Transverse colon (tissue), 4 donors: Measurements from ENCODE around the gene ZNF319. TPM values are rescaled to one million over a fixed set of nuclear protein-coding genes. Genes with fewer than 3 reads are reported as not detected.

ENCODE experiments used
- DNase-seq: peaks from one replicate; pipeline ENCODE4 v3.0.0-alpha.2; 2019
- H3K27ac ChIP-seq, 4 donors: fragments of 200-600 bp; sonication (generic); 2 replicates each; pipeline ENCODE4 v1.5.1; 2016 to 2018; ENCODE audit warnings: inconsistent platforms in 4 of 4
- H3K27me3 ChIP-seq: fragments of 200-600 bp; sonication (generic); 2 replicates; pipeline ENCODE4 v1.5.1; 2017; ENCODE audit warnings: inconsistent platforms
- H3K36me3 ChIP-seq, 4 donors: fragments of 200-600 bp; sonication (generic); 2 replicates each; pipeline ENCODE4 v1.5.1; 2017 to 2019; ENCODE audit warnings: inconsistent platforms in 4 of 4
- H3K4me1 ChIP-seq, 4 donors: fragments of 200-600 bp; sonication (generic); 2 replicates each; pipeline ENCODE4 v1.5.1; 2017 to 2020; ENCODE audit warnings: inconsistent platforms in 4 of 4
- H3K4me3 ChIP-seq, 4 donors: fragments of 200-600 bp; sonication (generic); 1 replicate in 1 of 4; 2 replicates in 3 of 4; pipeline versions ENCODE4 v1.5.1 to v1.6.1; 2017 to 2019; ENCODE audit warnings: inconsistent platforms in 4 of 4
- H3K9me3 ChIP-seq, 2 donors: fragments of 200-600 bp; sonication (generic); 2 replicates each; pipeline ENCODE4 v1.5.1; 2017 to 2019; ENCODE audit warnings: inconsistent platforms in 2 of 2
- CTCF ChIP-seq, 5 experiments: fragments of 200-600 bp in 3 of 5; fragments of 450-650 bp in 2 of 5; sonication (generic) in 3 of 5; IDR thresholded peaks; 1 replicate in 2 of 5; 2 replicates in 3 of 5; pipeline ENCODE4 v1.5.1; 2016 to 2017; ENCODE audit warnings: antibody characterized with exemption in 5 of 5, inconsistent platforms in 3 of 5, mild to moderate bottlenecking in 2 of 5, moderate library complexity in 1 of 5
- EP300 ChIP-seq: sonication (generic); formaldehyde crosslinking; IDR thresholded peaks from one replicate; pipeline ENCODE4 v1.6.1; 2017; ENCODE audit warnings: antibody characterized with exemption, low read depth
- POLR2A ChIP-seq: fragments of 450-650 bp; IDR thresholded peaks from one replicate; pipeline ENCODE4 v1.6.1; 2016; ENCODE audit warnings: antibody characterized with exemption, mild to moderate bottlenecking, moderate library complexity
- POLR2AphosphoS5 ChIP-seq, 3 donors: sonication (generic); formaldehyde crosslinking; IDR thresholded peaks; one replicate each; pipeline ENCODE4 v1.6.1; 2016; ENCODE audit warnings: antibody characterized with exemption in 3 of 3
- WGBS, 2 donors: methylation state at CpG; one replicate each; pipeline ENCODE4 v1.1.5; 2018; ENCODE audit warnings: low coverage in 1 of 2; 5-methylcytosine and 5-hydroxymethylcytosine counted together
- in situ Hi-C, 4 donors: fragments of 200-750 bp; cut with MboI; loops; one replicate each; pipeline versions ENCODE4 v1.15.0 to v1.15.1; 2017; ENCODE audit warnings: low sequenced_read_pairs in 3 of 4, low pct_ligation_motif_present in 1 of 4, low pct_unique_long_range_greater_than_20kb in 1 of 4
- intact Hi-C: fragments of 100-400 bp; cut with DNase I; formaldehyde crosslinking; loops from one replicate; pipeline ENCODE4 v1.15.1; 2023; ENCODE audit warnings: low total_unique reads
- total RNA-seq, 4 donors: library from RNA; depleted of rRNA; stranded (reverse); fragments of >200 nt; gene quantifications; one replicate each; pipeline ENCODE4 v1.1.0, GENCODE V29; 2016

ZNF319 gene
- total RNA-seq, 4 donors from 2014 or later = 6.4 to 11.6 (median 6.5) TPM

DNA sequence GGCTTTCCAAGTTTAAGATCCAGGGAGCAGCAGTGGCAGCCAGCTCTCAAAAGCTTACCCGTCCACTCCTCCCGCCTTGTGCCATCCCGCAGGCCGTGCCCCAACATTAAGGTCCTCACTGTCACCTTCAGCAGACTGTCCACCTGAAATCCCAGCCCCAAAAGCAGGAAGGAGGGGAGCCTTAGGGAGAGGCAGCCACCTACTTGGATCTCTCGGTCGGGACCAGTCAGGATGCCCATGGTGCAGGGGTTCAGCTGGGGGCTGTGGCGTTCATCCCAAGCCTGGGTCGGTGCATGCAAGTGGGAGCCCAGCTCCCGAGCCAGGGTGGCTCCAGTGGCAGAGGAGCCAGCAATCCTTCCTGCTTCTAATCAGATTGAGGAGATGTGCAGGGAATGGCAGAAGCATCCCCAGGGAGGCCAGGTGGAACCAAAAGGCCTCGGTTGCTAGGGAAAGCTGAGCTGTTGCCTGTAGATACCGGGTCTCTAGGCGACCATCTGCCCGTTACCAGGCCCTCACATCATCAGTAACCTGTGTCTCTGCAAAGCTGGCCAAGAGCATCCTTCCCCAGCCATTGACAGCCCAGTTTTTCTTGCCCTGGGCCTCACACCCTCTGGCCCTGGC, 54.2 kb downstream of the ZNF319 start:
- Histone ChIP-seq H3K27ac (no peak overlapping the region), H3K4me3 (no peak overlapping the region), H3K4me1 (no peaks in the 10 kb centered on the region), H3K9me3 (no peaks in the 10 kb centered on the region), H3K27me3 (peaks cover 10% of the 10 kb centered on the region), H3K36me3 (no peaks in the 10 kb centered on the region)
- WGBS, 2 donors = 86% methylated on average over 12 of the region's 13 CpGs; no CpG with 5 or more reads in 1 of the 2 donors
- no peak for TF ChIP-seq CTCF (IDR thresholded peaks at IDR 0.05)
- no peak for TF ChIP-seq POLR2AphosphoS5 (IDR thresholded peaks at IDR 0.05)
- no peak for TF ChIP-seq EP300
- no peak for TF ChIP-seq POLR2A
- in situ Hi-C loops (no loop called here), intact Hi-C loops (no loop called here)
- DNase-seq = no peak

DNA sequence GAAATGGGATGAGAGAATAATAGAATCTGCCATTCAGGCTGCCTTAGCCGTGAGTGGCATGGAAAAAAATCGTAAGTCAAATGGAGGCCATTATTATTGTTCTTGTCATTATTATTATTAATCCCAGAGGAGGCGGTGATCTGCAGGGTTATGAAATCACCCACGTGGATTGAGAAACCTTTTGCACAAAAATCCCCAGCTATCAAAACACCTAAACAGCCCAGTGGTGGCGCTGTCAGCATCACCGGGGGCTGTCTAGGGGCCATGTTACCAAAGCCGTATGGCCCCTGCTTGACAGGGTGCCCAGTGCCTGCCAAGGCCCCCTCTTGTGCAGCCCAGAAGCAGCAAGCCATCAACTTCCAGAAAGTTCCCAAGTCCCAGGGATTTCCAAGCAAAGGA, 54.7 kb downstream of the ZNF319 start:
- peaks cover 10% of the 10 kb centered on the region for H3K27me3 ChIP-seq
- no peak overlapping the region for H3K27ac ChIP-seq
- intact Hi-C loops (no loop called here), in situ Hi-C loops (no loop called here)
- H3K9me3 ChIP-seq = no peaks in the 10 kb centered on the region
- no peaks in the 10 kb centered on the region for H3K4me1 ChIP-seq
- no peak overlapping the region for H3K4me3 ChIP-seq
- 49 to 60% methylated on average over 1 to 7 of the region's 7 CpGs for WGBS, 2 donors
- no peaks in the 10 kb centered on the region for H3K36me3 ChIP-seq
- no peak for TF ChIP-seq POLR2A
- TF ChIP-seq CTCF (IDR thresholded peaks at IDR 0.05) = no peak
- TF ChIP-seq EP300 = no peak
- TF ChIP-seq POLR2AphosphoS5 (IDR thresholded peaks at IDR 0.05) = no peak
- no peak for DNase-seq

- intact Hi-C loops = no loop called here
- TF ChIP-seq CTCF (IDR thresholded peaks at IDR 0.05) (no peak), POLR2A (no peak), EP300 (no peak), POLR2AphosphoS5 (IDR thresholded peaks at IDR 0.05) (no peak)
- H3K4me1 ChIP-seq = no peaks in the 10 kb centered on the region
Observed at GRCh38 chr16:57944970-57945739, 55.3 kb downstream of the ZNF319 start.

More at GRCh38 chr16:57944970-57945739, 55.3 kb downstream of the ZNF319 start:
- peaks cover 7% of the 10 kb centered on the region for H3K27me3 ChIP-seq
- H3K4me3 ChIP-seq = no peak overlapping the region
- DNase-seq = no peak
- no peak overlapping the region for H3K27ac ChIP-seq
- 82 to 100% methylated on average over 1 to 9 of the region's 9 CpGs for WGBS, 2 donors
- in situ Hi-C loops = no loop called here
- H3K9me3 ChIP-seq = no peaks in the 10 kb centered on the region
- H3K36me3 ChIP-seq = no peaks in the 10 kb centered on the region

Other genes starting within 250 kb of the ZNF319 start
- 10 to 100 TPM in 2 of 4 donors, 1 to 10 TPM in 2; 5.2 to 46.8 (median 13.5) TPM for gene KIFC3, start 198.2 kb downstream of the ZNF319 start, total RNA-seq
- gene CNGB1, start 29.5 kb downstream of the ZNF319 start, total RNA-seq = 1 to 10 TPM in 1 of 4 donors, under 1 TPM in 3; 0.14 to 1.9 (median 0.87) TPM
- 10 to 100 TPM; 21.3 to 63.4 (median 45.2) TPM for gene USB1, start 735 bp upstream of the ZNF319 start, total RNA-seq
- 100 to 1,000 TPM in 2 of 4 donors, 10 to 100 TPM in 2; 48.0 to 161 (median 92.3) TPM for gene MMP15, start 25.1 kb upstream of the ZNF319 start, total RNA-seq
- 10 to 100 TPM in 3 of 4 donors, 1 to 10 TPM in 1; 6.6 to 26.5 (median 21.4) TPM for gene CFAP20, start 128.7 kb upstream of the ZNF319 start, total RNA-seq
- 10 to 100 TPM; 28.7 to 53.5 (median 40.0) TPM for gene CSNK2A2, start 197.4 kb upstream of the ZNF319 start, total RNA-seq